NCI-H1694 treated with DMSO at 0.1 percent for 48 hours (cell line): ENCODE measurements around the gene ARMC9.
"Not testable (repeated sequence)": the region's sequence is repeated elsewhere in the genome, so short reads cannot be mapped to it uniquely, and the experiment has no call there.

ENCODE experiments used
- DNase-seq: peaks from one replicate; lab custom pipeline; 2025; lab: John Stamatoyannopoulos, UW

ARMC9 gene

GRCh38 chr2:231244382-231245248, 46.2 kb downstream of the ARMC9 start:
- DNase-seq: no peak

DNA sequence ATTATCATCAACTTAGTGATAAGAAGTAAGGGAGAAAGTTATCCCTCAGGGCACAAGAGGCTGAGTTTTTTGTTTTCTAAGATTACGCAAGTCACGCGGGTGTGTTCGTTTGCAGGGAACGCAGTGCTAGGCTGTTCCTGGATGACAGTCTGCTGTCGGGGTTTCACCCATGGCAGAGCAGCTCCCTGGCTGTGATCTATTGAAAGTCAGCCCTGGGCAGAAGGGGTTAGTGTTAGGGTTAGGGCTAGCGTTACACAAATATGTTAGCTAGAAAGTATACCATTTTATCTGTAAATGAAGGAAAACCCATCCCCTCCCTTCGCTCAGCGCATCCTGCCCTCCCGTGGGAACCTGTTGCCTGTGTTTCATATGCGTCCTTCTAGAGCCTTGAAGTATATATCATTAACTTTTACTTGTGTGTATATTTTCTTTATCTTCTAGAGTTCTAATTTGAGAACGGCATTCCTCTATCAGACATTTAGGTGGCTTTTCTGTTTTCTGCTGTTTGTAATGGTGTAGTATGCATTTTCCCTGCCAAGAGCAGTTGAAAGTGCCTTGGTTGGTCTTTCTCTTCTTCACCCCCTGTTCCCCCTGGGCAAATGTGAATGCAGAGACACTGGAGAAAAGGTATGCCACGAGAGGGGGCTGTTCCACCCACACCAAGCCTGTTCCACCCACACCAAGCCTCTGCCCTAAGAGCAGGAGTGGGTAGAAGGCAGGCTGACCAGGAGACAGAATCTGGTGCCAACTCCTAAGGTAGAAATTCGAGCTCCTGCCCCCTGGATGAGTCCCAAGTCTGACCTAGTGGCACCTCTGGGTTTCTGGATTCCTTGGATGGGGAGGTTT, 47.0 kb downstream of the ARMC9 start:
- DNase-seq: no peak

GRCh38 chr2:231246171-231246842, 47.9 kb downstream of the ARMC9 start:
- DNase-seq: no peak

DNA sequence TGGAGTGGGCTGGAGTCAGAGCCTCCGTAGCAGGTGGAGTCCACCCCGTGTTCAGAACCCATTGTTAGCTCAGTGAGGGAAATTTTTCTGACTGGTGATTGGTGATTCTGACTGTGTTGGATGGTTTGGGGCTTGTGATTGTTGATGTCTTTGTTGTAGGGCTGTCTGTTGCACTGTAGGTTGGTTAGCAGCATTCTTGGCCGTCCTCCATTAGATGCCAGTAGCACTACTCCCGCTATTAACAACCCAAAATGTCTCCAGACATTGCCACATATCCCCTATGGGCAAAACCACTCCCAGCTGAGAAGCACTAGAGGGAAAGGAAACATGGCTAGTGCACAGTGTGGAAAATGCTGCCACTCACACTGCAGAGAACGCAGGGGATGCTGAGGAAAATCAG, 51.7 kb downstream of the ARMC9 start:
- DNase-seq: no peak

DNA sequence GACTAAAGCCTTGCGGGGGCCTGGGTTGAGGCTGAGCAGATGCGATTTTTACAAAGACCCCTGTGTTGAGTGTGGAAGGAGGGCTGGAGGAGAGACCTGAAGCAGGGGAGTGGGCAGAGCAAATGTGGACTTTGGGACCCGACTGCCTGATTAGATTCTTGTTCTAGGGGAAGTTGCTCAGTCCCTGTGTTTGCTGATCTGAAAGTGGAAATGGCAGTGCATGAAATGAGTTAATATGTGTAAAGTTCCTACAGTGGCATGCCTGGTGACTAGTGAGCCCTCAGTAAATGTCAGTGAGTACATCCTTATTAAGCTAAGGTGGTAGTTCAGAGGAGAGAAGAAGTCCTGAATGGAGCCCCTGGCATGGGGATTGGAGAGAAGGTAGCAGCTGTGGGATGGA, 52.3 kb downstream of the ARMC9 start:
- DNase-seq: no peak

- DNase-seq: not testable (repeated sequence)
Measured at GRCh38 chr2:231253292-231253691, 54.9 kb downstream of the ARMC9 start.

DNA sequence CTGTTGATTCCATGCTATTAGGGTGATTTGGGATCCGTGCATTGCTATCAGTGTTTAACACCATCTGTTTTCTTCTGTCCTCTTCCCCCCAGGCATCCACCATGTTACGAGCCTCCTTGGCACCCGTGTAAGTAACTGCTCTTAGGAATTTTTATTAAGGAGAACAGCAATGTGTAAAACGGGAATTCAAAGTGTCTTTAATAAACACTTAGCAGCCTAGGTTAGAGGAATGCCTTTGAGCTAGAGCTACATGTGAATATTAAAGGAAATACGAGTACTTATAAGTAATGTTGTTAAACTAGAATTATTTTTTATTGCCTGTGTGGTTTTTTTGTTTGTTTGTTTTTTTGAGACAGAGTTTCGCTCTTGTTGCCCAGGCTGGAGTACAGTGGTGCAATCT, 58.1 kb downstream of the ARMC9 start:
- DNase-seq: peak; percentile 21

DNA sequence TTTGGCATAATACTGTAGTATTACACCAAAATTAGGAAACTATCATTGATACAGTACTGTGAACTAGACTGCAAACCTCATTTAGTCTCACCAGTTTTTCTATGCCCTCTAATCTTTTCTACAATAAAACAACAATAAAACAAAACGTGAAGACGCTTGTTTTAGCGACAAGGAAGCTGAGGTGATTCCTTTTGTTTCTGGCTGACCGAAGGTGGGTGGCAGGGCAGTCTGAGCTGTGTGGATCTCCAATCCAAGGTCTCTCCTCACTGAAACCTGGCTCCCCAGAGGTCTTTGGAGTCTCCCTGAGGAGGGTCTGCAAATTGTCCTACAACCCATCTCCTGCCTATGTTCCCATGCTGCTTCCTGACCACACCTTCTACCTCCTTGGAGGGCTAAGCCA, 59.3 kb downstream of the ARMC9 start:
- no peak for DNase-seq

- DNase-seq: no peak
Measured at GRCh38 chr2:231258701-231259100, 60.3 kb downstream of the ARMC9 start.

GRCh38 chr2:231259104-231259503, 60.7 kb downstream of the ARMC9 start:
- no peak for DNase-seq

GRCh38 chr2:231260442-231261208, 62.2 kb downstream of the ARMC9 start:
- no peak for DNase-seq

DNA sequence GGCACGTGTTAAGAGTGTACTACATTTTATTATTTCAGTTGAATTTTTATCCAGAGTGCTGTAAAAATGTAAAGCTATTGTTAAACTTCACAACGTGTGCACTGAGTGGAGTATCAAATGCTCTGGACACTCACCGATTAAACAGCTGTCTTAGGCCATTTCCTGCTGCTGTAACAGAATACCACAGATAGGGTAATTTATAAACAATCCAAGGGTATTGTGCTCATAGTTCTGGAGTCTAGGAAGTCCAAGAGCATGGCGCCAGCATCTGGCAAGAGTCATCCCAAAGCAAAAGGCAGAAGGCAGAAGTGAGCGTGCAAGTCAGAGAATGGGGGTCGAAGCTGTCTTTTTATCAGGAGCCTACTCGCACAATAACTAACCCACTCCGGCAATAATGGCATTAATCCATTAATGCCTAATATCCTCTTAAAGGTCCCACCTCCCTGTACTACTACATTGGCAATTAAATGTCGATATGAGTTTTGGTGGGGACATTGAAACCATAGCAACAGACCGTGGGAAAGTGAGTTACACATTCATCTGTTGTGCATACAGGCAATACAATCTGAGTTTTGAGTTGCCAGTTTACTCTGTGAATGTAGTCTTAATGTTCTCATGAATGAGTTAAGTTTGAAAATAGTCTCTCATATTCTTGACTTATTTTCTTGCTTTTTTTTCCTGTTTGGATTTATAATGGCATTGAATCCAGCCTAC, 64.8 kb downstream of the ARMC9 start:
- DNase-seq: no peak

DNA sequence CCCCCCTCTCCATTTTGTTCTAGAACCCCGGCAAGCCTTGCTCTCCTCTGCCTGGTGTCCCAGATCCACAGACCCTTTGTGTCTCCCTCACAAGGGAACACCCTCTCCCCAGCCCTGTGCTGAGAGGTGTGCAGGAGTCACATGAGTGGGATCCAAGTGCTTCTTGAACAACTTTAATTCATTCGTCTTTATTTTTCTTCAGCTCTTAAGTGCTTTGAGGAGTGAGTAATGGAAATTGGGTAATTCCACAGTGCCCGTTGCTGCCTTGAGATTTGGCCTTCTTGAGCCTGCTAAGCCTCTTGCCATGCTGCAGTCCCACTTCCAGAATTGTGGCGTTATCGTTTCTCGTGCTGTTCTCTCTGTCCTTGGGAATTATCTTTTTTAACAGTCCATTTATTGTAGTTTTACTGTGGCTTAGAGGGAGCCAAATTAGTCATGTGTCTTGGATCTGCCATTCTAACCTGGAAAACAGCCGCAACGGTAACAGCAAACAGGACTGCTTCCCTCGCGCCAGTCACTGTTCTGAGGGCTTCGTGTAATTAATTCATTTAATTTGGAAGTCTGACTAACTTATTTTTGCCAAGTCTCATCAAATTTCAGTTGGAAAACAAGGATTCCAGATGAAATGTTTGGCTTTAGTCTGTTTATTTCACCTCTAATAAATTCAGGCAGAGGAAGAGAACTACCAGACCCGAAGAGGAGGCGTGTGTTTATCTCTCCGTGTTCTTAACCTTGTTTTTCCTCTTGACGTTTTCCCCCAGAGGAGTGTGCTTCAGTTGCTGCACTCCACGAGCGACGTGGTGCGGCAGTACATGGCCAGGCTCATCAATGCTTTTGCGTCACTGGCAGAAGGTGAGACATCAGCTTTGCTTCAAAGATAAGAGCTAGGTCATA, 72.0 kb downstream of the ARMC9 start:
- no peak for DNase-seq

GRCh38 chr2:231272991-231273390, 74.6 kb downstream of the ARMC9 start:
- DNase-seq: no peak

- DNase-seq: no peak
Measured at GRCh38 chr2:231276987-231277386, 78.6 kb downstream of the ARMC9 start.

- DNase-seq: no peak
Measured at GRCh38 chr2:231277962-231278361, 79.5 kb downstream of the ARMC9 start.

- no peak for DNase-seq
Measured at GRCh38 chr2:231278868-231279267, 80.4 kb downstream of the ARMC9 start.

DNA sequence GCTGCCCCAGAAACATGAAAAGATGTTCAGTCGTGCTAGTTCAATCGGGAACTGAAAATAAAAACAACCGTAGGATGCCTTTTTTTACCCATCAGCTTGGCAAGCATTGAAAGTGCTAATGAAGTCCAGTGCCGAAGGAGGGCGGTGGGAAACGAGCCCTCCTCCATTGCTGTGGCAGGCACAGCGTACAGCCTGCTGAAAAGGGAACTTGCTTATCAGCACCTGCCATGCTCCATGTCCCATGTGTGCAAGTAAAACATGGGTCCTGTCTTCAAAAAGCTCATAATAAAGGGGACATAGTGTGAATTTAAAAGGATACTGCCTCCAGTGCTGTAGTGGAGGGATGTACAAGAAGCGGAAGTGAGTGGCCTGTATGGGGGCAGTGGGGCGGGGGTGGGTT, 82.4 kb downstream of the ARMC9 start:
- no peak for DNase-seq

DNA sequence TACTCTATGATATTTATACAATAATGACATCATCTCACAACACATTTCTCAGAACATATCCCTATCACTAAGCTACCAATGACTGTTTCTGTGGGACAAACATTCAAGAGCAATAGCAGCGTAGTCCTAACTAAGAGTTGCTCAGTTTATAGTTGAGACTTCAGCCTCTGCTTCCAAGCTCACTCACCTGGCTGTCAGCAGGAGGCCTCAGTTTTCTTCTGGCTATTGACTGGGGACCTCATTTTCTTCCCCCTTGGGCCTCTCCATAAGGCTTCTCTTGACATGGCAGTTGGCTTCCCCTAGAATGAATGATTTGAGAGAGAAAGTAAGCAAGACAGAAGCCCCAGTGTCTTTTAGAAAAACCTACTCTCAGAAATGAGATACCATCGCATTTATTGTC, 85.9 kb downstream of the ARMC9 start:
- DNase-seq: no peak

GRCh38 chr2:231286964-231287363, 88.5 kb downstream of the ARMC9 start:
- DNase-seq: no peak
